ENCODE data around the gene TRAIP.

DNA sequence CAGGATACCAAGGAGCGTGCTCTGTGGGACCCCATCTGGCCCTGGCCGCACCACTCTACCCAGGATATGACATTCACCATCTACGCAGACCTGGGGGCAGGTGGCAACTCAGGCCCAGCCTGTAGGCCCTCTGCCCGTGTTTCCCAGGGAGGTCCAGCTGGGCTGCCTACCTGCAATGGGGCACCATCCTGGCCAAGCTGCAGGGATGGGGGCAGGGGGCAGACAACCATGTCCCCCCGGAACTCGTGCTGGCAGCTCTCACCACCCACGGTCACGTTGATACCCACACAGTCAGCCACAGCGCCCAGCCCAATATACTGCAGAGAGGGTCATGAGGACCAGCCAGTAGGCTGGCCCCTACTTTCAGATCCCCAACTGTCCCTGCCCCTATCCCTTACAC lies 39.4 kb upstream of the TRAIP start:
- TF ChIP-seq, protein P1, sequence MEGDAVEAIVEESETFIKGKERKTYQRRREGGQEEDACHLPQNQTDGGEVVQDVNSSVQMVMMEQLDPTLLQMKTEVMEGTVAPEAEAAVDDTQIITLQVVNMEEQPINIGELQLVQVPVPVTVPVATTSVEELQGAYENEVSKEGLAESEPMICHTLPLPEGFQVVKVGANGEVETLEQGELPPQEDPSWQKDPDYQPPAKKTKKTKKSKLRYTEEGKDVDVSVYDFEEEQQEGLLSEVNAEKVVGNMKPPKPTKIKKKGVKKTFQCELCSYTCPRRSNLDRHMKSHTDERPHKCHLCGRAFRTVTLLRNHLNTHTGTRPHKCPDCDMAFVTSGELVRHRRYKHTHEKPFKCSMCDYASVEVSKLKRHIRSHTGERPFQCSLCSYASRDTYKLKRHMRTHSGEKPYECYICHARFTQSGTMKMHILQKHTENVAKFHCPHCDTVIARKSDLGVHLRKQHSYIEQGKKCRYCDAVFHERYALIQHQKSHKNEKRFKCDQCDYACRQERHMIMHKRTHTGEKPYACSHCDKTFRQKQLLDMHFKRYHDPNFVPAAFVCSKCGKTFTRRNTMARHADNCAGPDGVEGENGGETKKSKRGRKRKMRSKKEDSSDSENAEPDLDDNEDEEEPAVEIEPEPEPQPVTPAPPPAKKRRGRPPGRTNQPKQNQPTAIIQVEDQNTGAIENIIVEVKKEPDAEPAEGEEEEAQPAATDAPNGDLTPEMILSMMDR (IDR thresholded peaks at IDR 0.05): no peak
- no peak for TF ChIP-seq POLR2A (IDR thresholded peaks at IDR 0.05)

Measured in Peyer's patch (tissue), 4 donors.